GM12872 (cell line): Measurements from ENCODE around the gene ARID1B.

ENCODE experiments used
- CTCF ChIP-seq: IDR thresholded peaks from 3 replicates; pipeline ENCODE4 v1.5.1; 2011; ENCODE audit warnings: low read depth, mild to moderate bottlenecking, low read length, moderate library complexity; ENCODE audit not compliant: insufficient read depth

Gene ARID1B

GRCh38 chr6:156982168-156982567, 205.0 kb downstream of the ARID1B start:
- no peak for TF ChIP-seq CTCF

DNA sequence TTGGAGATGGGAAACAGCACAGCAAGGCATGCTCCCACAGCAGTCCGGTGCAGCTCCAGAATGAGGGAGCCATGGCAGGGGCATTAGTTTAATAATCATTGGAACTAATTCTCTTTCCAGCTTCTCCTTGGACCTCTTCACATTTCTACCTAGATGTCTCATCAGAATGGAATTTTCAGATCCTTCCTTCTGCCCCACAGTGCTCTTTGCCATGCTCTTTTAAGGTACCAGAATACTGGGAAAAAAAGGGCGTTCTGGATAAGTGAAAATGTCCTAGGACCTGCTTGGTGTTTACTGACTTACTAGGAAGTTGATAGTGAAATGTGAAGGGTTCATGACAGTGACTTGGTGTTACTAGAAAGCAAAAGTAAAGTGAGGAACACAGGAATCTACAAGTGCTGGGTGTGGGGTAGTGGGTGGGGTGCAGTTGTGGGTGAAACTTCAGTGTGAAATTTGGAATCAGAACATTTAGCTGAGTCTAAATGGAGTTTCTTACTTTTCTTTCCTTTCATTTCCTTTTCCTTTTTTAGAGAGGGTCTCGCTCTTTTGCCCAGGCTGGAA, 207.1 kb downstream of the ARID1B start:
- no peak for TF ChIP-seq CTCF

DNA sequence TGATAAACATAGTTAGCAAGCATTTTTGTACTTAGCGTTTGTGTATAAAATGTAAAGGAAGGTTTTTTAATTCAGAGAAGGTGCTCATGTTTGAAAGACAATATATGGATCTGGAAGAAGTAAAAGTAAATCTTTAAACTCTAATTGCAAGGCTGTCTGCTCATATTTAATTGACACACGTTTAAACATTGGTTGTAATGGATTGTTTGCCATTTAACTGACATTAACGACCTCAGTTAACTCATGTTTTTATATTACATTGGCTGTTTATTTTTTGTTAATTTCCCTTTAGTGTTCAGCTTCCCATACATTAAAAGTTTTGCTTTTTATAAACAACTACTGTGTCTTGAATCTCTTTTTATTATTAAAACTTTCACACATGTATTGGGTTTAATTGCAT, 208.1 kb downstream of the ARID1B start:
- TF ChIP-seq CTCF = no peak

GRCh38 chr6:156988276-156989158, 211.3 kb downstream of the ARID1B start:
- no peak for TF ChIP-seq CTCF

- TF ChIP-seq CTCF = no peak
Measured at GRCh38 chr6:156989159-156989806, 212.1 kb downstream of the ARID1B start.

DNA sequence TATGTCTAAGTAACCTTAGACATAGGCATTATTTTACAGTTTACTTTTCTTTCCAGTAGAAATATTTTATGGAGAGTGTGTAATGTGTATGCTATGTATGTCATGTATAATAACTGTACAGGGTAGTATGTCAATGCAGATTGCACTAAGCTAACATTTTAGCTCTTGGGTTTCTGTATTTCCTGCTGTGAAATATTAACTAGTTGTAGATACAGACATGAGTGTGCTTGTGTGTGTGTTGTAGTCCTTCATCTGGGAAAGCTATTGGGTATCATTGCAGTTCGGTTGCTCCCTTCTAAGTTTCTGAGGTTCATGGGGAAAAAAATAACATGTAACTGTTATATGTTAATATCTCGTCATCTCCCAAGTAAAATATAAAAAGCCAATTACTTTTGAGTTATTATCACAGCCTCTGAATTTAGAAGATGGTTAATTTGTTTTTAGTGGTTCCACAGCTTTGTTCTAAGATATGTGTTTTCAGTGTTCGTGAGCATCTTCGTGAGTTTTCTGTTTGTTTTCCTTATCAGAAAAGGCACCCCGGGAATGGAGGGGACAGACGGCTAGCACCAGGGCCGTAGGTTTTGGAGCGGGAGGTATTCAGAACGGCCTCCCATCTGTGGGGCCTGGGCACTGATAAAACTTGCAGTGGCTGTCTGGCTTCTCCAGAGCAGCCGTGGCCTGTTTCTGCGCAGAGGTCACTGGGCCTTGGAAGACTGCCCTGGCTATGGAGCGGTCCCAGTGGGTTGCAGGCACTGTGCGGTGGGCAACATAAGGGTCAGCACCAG, 215.0 kb downstream of the ARID1B start:
- no peak for TF ChIP-seq CTCF

- TF ChIP-seq CTCF = no peak
Measured at GRCh38 chr6:156993713-156994112, 216.5 kb downstream of the ARID1B start.
